IMR-90 (cell line): ENCODE data around the gene IFNLR1. TPM values are rescaled to one million over a fixed set of nuclear protein-coding genes. Genes with fewer than 3 reads are reported as not detected.

ENCODE experiments used
- ATAC-seq: fragments of 200-7000 bp; cut with Tn5 transposase; 2 replicates; pipeline ENCODE4 v1.9.1; 2020; ENCODE audit warnings: low read depth, mild to moderate bottlenecking, moderate library complexity
- BruUV-seq: library from RNA; stranded (reverse); fragments of 400-500 nt; replicated peaks from 2 replicates; lab custom pipeline; 2021; lab: Mats Ljungman, UMichigan
- CTCF ChIA-PET: fragments of 300-600 bp; formaldehyde crosslinking; extraction: SDS; loops from one replicate; lab custom pipeline; 2021; ENCODE audit warnings: antibody characterized with exemption; lab: Yijun Ruan, JAX
- POLR2A ChIA-PET: fragments of 300-600 bp; sonication (Branson Sonifier 250); formaldehyde crosslinking; loops from one replicate; lab custom pipeline; 2022; ENCODE audit warnings: antibody characterized with exemption; ENCODE audit not compliant: unreplicated experiment; lab: Charles Lee
- DNase-seq: peaks from one replicate; pipeline ENCODE4 v3.0.0; 2013
- H2AFZ ChIP-seq: replicated peaks from 2 replicates; pipeline ENCODE3; 2013; ENCODE audit warnings: low read length, mild to moderate bottlenecking; ENCODE audit not compliant: poor library complexity
- H2AK5ac ChIP-seq: 2 replicates; pipeline ENCODE4 v1.6.1; 2013; ENCODE audit warnings: low read depth, low read length, inconsistent platforms
- H2AK9ac ChIP-seq: replicated peaks from 2 replicates; pipeline ENCODE3; 2013; ENCODE audit warnings: mild to moderate bottlenecking, low read depth, low read length, moderate library complexity; ENCODE audit not compliant: poor library complexity
- H2BK120ac ChIP-seq: 2 replicates; pipeline ENCODE4 v1.6.1; 2013; ENCODE audit warnings: low read depth, low read length, inconsistent platforms
- H2BK15ac ChIP-seq: 3 replicates; pipeline ENCODE4 v1.6.1; 2013; ENCODE audit warnings: low read depth, low read length, inconsistent platforms
- H2BK20ac ChIP-seq: 2 replicates; pipeline ENCODE4 v1.6.1; 2013; ENCODE audit warnings: low read depth, mild to moderate bottlenecking, inconsistent platforms, low read length, moderate library complexity
- H2BK5ac ChIP-seq: 2 replicates; pipeline ENCODE4 v1.6.1; 2013; ENCODE audit warnings: mild to moderate bottlenecking, low read depth, low read length, inconsistent platforms; ENCODE audit not compliant: poor library complexity, severe bottlenecking
- H3K14ac ChIP-seq: replicated peaks from 2 replicates; pipeline ENCODE4 v1.6.1; 2013; ENCODE audit warnings: low read depth, low read length, inconsistent platforms
- H3K18ac ChIP-seq: 2 replicates; pipeline ENCODE4 v1.6.1; 2013; ENCODE audit warnings: low read depth, low read length, control low read depth
- H3K23ac ChIP-seq: 2 replicates; pipeline ENCODE4 v1.6.1; 2013; ENCODE audit warnings: low read depth, low read length, inconsistent platforms
- H3K27ac ChIP-seq: 2 replicates; pipeline ENCODE4 v1.5.1; 2013; ENCODE audit warnings: mild to moderate bottlenecking, control low read depth, low read length; ENCODE audit not compliant: insufficient read depth
- H3K27me3 ChIP-seq: 2 replicates; pipeline ENCODE4 v1.6.1; 2013; ENCODE audit warnings: low read length; ENCODE audit not compliant: control insufficient read depth, insufficient read depth
- H3K36me3 ChIP-seq: 2 replicates; pipeline ENCODE4 v1.6.1; 2013; ENCODE audit warnings: low read length, mixed read lengths; ENCODE audit not compliant: control insufficient read depth, insufficient read depth
- H3K4ac ChIP-seq: 2 replicates; pipeline ENCODE4 v1.6.1; 2013; ENCODE audit warnings: low read depth, low read length, inconsistent platforms
- H3K4me1 ChIP-seq: 2 replicates; pipeline ENCODE4 v1.6.1; 2013; ENCODE audit warnings: low read length, mixed read lengths; ENCODE audit not compliant: control insufficient read depth, insufficient read depth
- H3K4me2 ChIP-seq: 2 replicates; pipeline ENCODE4 v1.6.1; 2013; ENCODE audit warnings: low read depth, mild to moderate bottlenecking, control low read depth, low read length, moderate library complexity
- H3K4me3 ChIP-seq: 2 replicates; pipeline ENCODE4 v1.5.1; 2013; ENCODE audit warnings: low read depth, mild to moderate bottlenecking, control low read depth, low read length, moderate library complexity; ENCODE audit not compliant: insufficient read depth
- H3K56ac ChIP-seq: 2 replicates; pipeline ENCODE4 v1.6.1; 2013; ENCODE audit warnings: low read length, inconsistent platforms; ENCODE audit not compliant: insufficient read depth; ENCODE audit errors: extremely low read depth
- H3K79me1 ChIP-seq, 2 experiments: 2 replicates each; pipeline ENCODE4 v1.6.1; 2013; ENCODE audit warnings: low read length in 2 of 2, inconsistent platforms in 1 of 2, low read depth in 1 of 2
- H3K9ac ChIP-seq: 2 replicates; pipeline ENCODE4 v1.6.1; 2013; ENCODE audit warnings: low read depth, low read length, control low read depth
- H3K9me1 ChIP-seq: 2 replicates; pipeline ENCODE4 v1.6.1; 2013; ENCODE audit warnings: low read length, inconsistent platforms; ENCODE audit not compliant: insufficient read depth
- H3K9me3 ChIP-seq: 2 replicates; pipeline ENCODE4 v1.6.1; 2013; ENCODE audit warnings: low read length; ENCODE audit not compliant: control insufficient read depth, insufficient read depth
- H4K20me1 ChIP-seq: 2 replicates; pipeline ENCODE4 v1.6.1; 2013; ENCODE audit warnings: low read length, inconsistent platforms; ENCODE audit not compliant: insufficient read depth
- H4K5ac ChIP-seq: 2 replicates; pipeline ENCODE4 v1.6.1; 2013; ENCODE audit warnings: mild to moderate bottlenecking, low read depth, low read length, control low read depth
- H4K8ac ChIP-seq, 2 experiments: 2 replicates each; pipeline ENCODE4 v1.6.1; 2013; ENCODE audit warnings: low read depth in 2 of 2, low read length in 2 of 2, control low read depth in 1 of 2, inconsistent platforms in 1 of 2
- H4K91ac ChIP-seq: 2 replicates; pipeline ENCODE4 v1.6.1; 2013; ENCODE audit warnings: low read depth, low read length, inconsistent platforms; ENCODE audit not compliant: insufficient read depth
- BHLHE40 ChIP-seq: fragments of 150-350 bp; IDR thresholded peaks from 2 replicates; pipeline ENCODE4 v1.6.1; 2016; ENCODE audit warnings: mild to moderate bottlenecking, low read depth, low read length
- CEBPB ChIP-seq: IDR thresholded peaks from 2 replicates; pipeline ENCODE4 v1.6.1; 2012; ENCODE audit warnings: low read depth, low read length, improper control_type of control experiment
- CHD1 ChIP-seq: IDR thresholded peaks from 2 replicates; pipeline ENCODE4 v1.6.1; 2012; ENCODE audit warnings: low read depth, low read length, improper control_type of control experiment
- FOS ChIP-seq: fragments of 150-350 bp; IDR thresholded peaks from 2 replicates; pipeline ENCODE4 v1.6.1; 2016; ENCODE audit warnings: low read depth, low read length
- MAFK ChIP-seq: IDR thresholded peaks from 2 replicates; pipeline ENCODE4 v1.6.1; 2012; ENCODE audit warnings: low read depth, low read length, improper control_type of control experiment
- NFE2L2 ChIP-seq: fragments of 150-350 bp; IDR thresholded peaks from 2 replicates; pipeline ENCODE4 v1.6.1; 2016; ENCODE audit warnings: low read depth, mild to moderate bottlenecking, low read length
- POLR2A ChIP-seq: IDR thresholded peaks from 2 replicates; pipeline ENCODE4 v1.6.1; 2012; ENCODE audit warnings: mild to moderate bottlenecking, low read depth, low read length
- RCOR1 ChIP-seq: IDR thresholded peaks from 2 replicates; pipeline ENCODE4 v1.6.1; 2012; ENCODE audit warnings: mild to moderate bottlenecking, low read length, improper control_type of control experiment; ENCODE audit not compliant: insufficient replicate concordance
- SMC3 ChIP-seq: fragments of 150-350 bp; IDR thresholded peaks from 2 replicates; pipeline ENCODE4 v1.6.1; 2016; ENCODE audit warnings: low read depth, mild to moderate bottlenecking, antibody characterized with exemption, low read length, moderate library complexity
- WGBS, 2 experiments: methylation state at CpG; one replicate each; pipeline versions ENCODE4 v1.1.5 to v1.1.7; 2013; ENCODE audit warnings: missing lambda C conversion rate in 2 of 2; ENCODE audit not compliant: insufficient read length in 1 of 2; ENCODE audit errors: extremely low coverage in 2 of 2; 5-methylcytosine and 5-hydroxymethylcytosine counted together
- dilution Hi-C: fragments of 300-500 bp; cut with HindIII; formaldehyde crosslinking; loops from one replicate; pipeline ENCODE4 v1.14.3; 2018; ENCODE audit warnings: low sequenced_read_pairs; ENCODE audit not compliant: unreplicated experiment
- in situ Hi-C: fragments of 300-500 bp; cut with MboI; formaldehyde crosslinking; loops from 3 replicates; pipeline ENCODE4 v1.14.3; 2019; ENCODE audit warnings: low sequenced_read_pairs, inconsistent platforms, mixed read lengths
- intact Hi-C: fragments of 100-400 bp; cut with micrococcal nuclease; formaldehyde crosslinking; loops from 2 replicates; pipeline ENCODE4 v1.10.0; 2022
- polyA plus RNA-seq, 3 experiments: library from polyadenylated mRNA; depleted of rRNA; stranded (reverse); fragments of >200 nt; gene quantifications; 2 replicates each; pipeline ENCODE4 v1.2.3, GENCODE V29; 2012; ENCODE audit warnings: low replicate concordance in 1 of 3
- total RNA-seq: library from RNA; depleted of rRNA; stranded (reverse); fragments of >200 nt; gene quantifications from 2 replicates; pipeline ENCODE4 v1.2.3, GENCODE V29; 2012
- TF ChIP-seq, protein P1 (sequence below): fragments of 150-350 bp; IDR thresholded peaks from 2 replicates; pipeline ENCODE4 v1.6.1; 2017; ENCODE audit warnings: mild to moderate bottlenecking, antibody characterized with exemption, low read length, low read depth
- TF ChIP-seq, protein P2 (sequence below): fragments of 150-350 bp; IDR thresholded peaks from 2 replicates; pipeline ENCODE4 v1.6.1; 2016; ENCODE audit warnings: low read depth, mild to moderate bottlenecking, low read length, moderate library complexity, borderline replicate concordance

Gene IFNLR1
- total and polyA plus RNA-seq, 2 of the 4 experiments (the other 2 are of a cell fraction): not detected

DNA sequence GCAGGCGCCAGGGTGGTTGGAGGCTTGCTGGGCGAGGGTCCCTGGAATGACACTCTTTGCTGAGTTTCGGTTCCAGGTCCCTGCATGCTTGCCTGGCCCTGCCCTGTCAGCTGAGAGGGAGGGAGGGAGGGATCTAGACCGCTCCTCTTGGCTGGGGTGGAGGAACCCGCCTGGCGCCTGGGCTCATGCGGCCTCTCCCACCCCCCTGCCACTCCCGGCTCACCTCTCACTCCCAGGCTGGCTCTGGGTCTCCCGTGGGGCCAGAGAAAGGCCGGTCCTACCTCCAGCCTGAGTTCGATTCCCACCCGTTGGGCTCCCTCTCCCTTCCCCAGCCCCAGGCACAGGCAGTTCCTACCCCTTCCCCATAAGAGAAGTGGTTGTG lies 19.0 kb upstream of the IFNLR1 start:
- Histone ChIP-seq H2BK120ac (no peak overlapping the region), H3K14ac (no peak overlapping the region), H2BK15ac (no peak overlapping the region), H3K9me1 (no peaks in the 10 kb centered on the region), H2AK5ac (no peak overlapping the region), H3K56ac (no peak overlapping the region), H4K91ac (no peak overlapping the region), H3K18ac (no peak overlapping the region), H3K36me3 (no peaks in the 10 kb centered on the region), H3K79me1 (no peaks in the 10 kb centered on the region), H3K23ac (no peak overlapping the region), H3K4me2 (no peak overlapping the region), H2BK20ac (no peak overlapping the region), H4K20me1 (no peaks in the 10 kb centered on the region; the same call in 1 of the 2 replicates), H3K4me1 (peaks cover 2% of the 10 kb centered on the region; the same call in 1 of the 2 replicates), H3K4ac (no peak overlapping the region), H3K9me3 (no peaks in the 10 kb centered on the region), H2AK9ac (no peak overlapping the region), H3K4me3 (no peak overlapping the region), H4K5ac (no peak overlapping the region), H4K8ac (no peak overlapping the region), H2AFZ (no peak overlapping the region), H2BK5ac (no peak overlapping the region), H3K9ac (no peak overlapping the region), H3K27me3 (peaks cover 27% of the 10 kb centered on the region), H3K27ac (no peak overlapping the region)
- 92% methylated on average over 2 of the region's 12 CpGs; no CpG with 5 or more reads in 1 of the 2 experiments for WGBS, 2 experiments
- ATAC-seq: no peak
- BruUV-seq: no TSS peak
- ChIA-PET CTCF (no interaction called here), POLR2A (no interaction called here)
- dilution Hi-C loops (no loop called here), in situ Hi-C loops (no loop called here), intact Hi-C loops (no loop called here)
- no peak for TF ChIP-seq CEBPB
- TF ChIP-seq MAFK: no peak
- TF ChIP-seq, protein P1, sequence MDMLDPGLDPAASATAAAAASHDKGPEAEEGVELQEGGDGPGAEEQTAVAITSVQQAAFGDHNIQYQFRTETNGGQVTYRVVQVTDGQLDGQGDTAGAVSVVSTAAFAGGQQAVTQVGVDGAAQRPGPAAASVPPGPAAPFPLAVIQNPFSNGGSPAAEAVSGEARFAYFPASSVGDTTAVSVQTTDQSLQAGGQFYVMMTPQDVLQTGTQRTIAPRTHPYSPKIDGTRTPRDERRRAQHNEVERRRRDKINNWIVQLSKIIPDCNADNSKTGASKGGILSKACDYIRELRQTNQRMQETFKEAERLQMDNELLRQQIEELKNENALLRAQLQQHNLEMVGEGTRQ: no peak
- no peak for TF ChIP-seq CHD1
- TF ChIP-seq, protein P2, sequence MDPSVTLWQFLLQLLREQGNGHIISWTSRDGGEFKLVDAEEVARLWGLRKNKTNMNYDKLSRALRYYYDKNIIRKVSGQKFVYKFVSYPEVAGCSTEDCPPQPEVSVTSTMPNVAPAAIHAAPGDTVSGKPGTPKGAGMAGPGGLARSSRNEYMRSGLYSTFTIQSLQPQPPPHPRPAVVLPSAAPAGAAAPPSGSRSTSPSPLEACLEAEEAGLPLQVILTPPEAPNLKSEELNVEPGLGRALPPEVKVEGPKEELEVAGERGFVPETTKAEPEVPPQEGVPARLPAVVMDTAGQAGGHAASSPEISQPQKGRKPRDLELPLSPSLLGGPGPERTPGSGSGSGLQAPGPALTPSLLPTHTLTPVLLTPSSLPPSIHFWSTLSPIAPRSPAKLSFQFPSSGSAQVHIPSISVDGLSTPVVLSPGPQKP: no peak
- TF ChIP-seq RCOR1: no peak
- TF ChIP-seq FOS: no peak
- TF ChIP-seq NFE2L2: no peak
- no peak for TF ChIP-seq SMC3
- no peak for TF ChIP-seq BHLHE40
- no peak for TF ChIP-seq POLR2A
- no peak for DNase-seq
